RWPE2 (cell line): Measurements from ENCODE around the gene IGFL1.
"Not testable (repeated sequence)": the region's sequence is repeated elsewhere in the genome, so short reads cannot be mapped to it uniquely, and the experiment has no call there.

Experiments
- ATAC-seq: fragments of 200-7000 bp; cut with Tn5 transposase; 3 replicates; pipeline ENCODE4 v1.9.1; 2021; ENCODE audit warnings: low read depth
- DNase-seq: peaks from one replicate; pipeline ENCODE4 v3.0.0-alpha.2; 2020; ENCODE audit warnings: low spot score
- H3K27ac ChIP-seq: fragments of 450-650 bp; 2 replicates; pipeline ENCODE4 v1.5.1; 2017; ENCODE audit warnings: mild to moderate bottlenecking; ENCODE audit not compliant: poor library complexity, severe bottlenecking
- H3K27me3 ChIP-seq: fragments of 250-450 bp; sonication (Bioruptor Pico); 2 replicates; pipeline ENCODE4 v1.5.1; 2021; ENCODE audit warnings: mild to moderate bottlenecking, moderate library complexity; ENCODE audit not compliant: insufficient read depth, poor library complexity, severe bottlenecking
- H3K36me3 ChIP-seq: fragments of 250-450 bp; sonication (Bioruptor Pico); 2 replicates; pipeline ENCODE4 v1.5.1; 2020; ENCODE audit warnings: low read depth, mild to moderate bottlenecking, moderate library complexity
- H3K4me1 ChIP-seq: fragments of 250-450 bp; sonication (Bioruptor Pico); 2 replicates; pipeline ENCODE4 v1.5.1; 2021; ENCODE audit warnings: mild to moderate bottlenecking, moderate library complexity; ENCODE audit not compliant: insufficient read depth, poor library complexity, severe bottlenecking
- H3K4me3 ChIP-seq: fragments of 250-450 bp; sonication (Bioruptor Pico); 2 replicates; pipeline ENCODE4 v1.5.1; 2021; ENCODE audit warnings: mild to moderate bottlenecking, moderate library complexity; ENCODE audit not compliant: severe bottlenecking
- H3K9me3 ChIP-seq: fragments of 250-450 bp; sonication (Bioruptor Pico); 2 replicates; pipeline ENCODE4 v1.5.1; 2021; ENCODE audit warnings: mild to moderate bottlenecking, moderate library complexity; ENCODE audit not compliant: severe bottlenecking
- CTCF ChIP-seq: fragments of 450-650 bp; IDR thresholded peaks from one replicate; pipeline ENCODE4 v1.5.1; 2017; ENCODE audit warnings: mild to moderate bottlenecking, moderate library complexity; ENCODE audit not compliant: poor library complexity, severe bottlenecking

Gene IGFL1

GRCh38 chr19:46186101-46186716 is 43.3 kb upstream of the IGFL1 start:
- TF ChIP-seq CTCF = no peak
- Histone ChIP-seq H3K4me1 (peaks cover 17% of the 10 kb centered on the region), H3K36me3 (no peaks in the 10 kb centered on the region), H3K27ac (peak overlapping the region; percentile 92), H3K27me3 (no peaks in the 10 kb centered on the region), H3K4me3 (no peak overlapping the region), H3K9me3 (no peaks in the 10 kb centered on the region)
- no peak for DNase-seq
- no peak for ATAC-seq

- no peak for TF ChIP-seq CTCF
- Histone ChIP-seq H3K4me1 (peaks cover 14% of the 10 kb centered on the region), H3K9me3 (no peaks in the 10 kb centered on the region), H3K36me3 (no peaks in the 10 kb centered on the region), H3K27me3 (no peaks in the 10 kb centered on the region), H3K27ac (no peak overlapping the region), H3K4me3 (no peak overlapping the region)
- ATAC-seq (no peak), DNase-seq (no peak)
Observed at GRCh38 chr19:46186717-46187101, 42.8 kb upstream of the IGFL1 start.

- no peak overlapping the region for H3K27ac ChIP-seq
- no peaks in the 10 kb centered on the region for H3K36me3 ChIP-seq
- no peak overlapping the region for H3K4me3 ChIP-seq
- ATAC-seq (no peak), DNase-seq (no peak)
- peaks cover 26% of the 10 kb centered on the region for H3K4me1 ChIP-seq
- H3K9me3 ChIP-seq = no peaks in the 10 kb centered on the region
- no peak for TF ChIP-seq CTCF
- H3K27me3 ChIP-seq = no peaks in the 10 kb centered on the region
Observed at GRCh38 chr19:46189971-46190888, 39.3 kb upstream of the IGFL1 start.

GRCh38 chr19:46191356-46191755 is 38.2 kb upstream of the IGFL1 start:
- Histone ChIP-seq H3K27me3 (no peaks in the 10 kb centered on the region), H3K4me3 (no peak overlapping the region), H3K27ac (peak overlapping the region; percentile 55), H3K4me1 (peaks cover 22% of the 10 kb centered on the region), H3K9me3 (no peaks in the 10 kb centered on the region), H3K36me3 (no peaks in the 10 kb centered on the region)
- ATAC-seq (no peak), DNase-seq (no peak)
- no peak for TF ChIP-seq CTCF

- DNase-seq = no peak
- H3K4me1 ChIP-seq = peaks cover 22% of the 10 kb centered on the region
- no peaks in the 10 kb centered on the region for H3K27me3 ChIP-seq
- H3K27ac ChIP-seq = peak overlapping the region; percentile 55
- no peak overlapping the region for H3K4me3 ChIP-seq
- ATAC-seq = no peak
- no peaks in the 10 kb centered on the region for H3K9me3 ChIP-seq
- TF ChIP-seq CTCF = no peak
- H3K36me3 ChIP-seq = no peaks in the 10 kb centered on the region
Observed at GRCh38 chr19:46191972-46192371, 37.6 kb upstream of the IGFL1 start.

GRCh38 chr19:46192626-46192991 is 36.9 kb upstream of the IGFL1 start:
- ATAC-seq, H3K9me3 ChIP-seq, H3K4me3 ChIP-seq, H3K27me3 ChIP-seq, DNase-seq, H3K36me3 ChIP-seq: not testable (repeated sequence)
- Histone ChIP-seq H3K27ac (peak overlapping the region; percentile 55), H3K4me1 (peaks cover 25% of the 10 kb centered on the region)
